ENCODE results near the gene HNRNPUL2. TPM values are rescaled to one million over a fixed set of nuclear protein-coding genes. Genes with fewer than 3 reads are reported as not detected.

Gene HNRNPUL2
- polyA plus RNA-seq, 4 donors = 71.1 to 91.1 (median 84.8) TPM

DNA sequence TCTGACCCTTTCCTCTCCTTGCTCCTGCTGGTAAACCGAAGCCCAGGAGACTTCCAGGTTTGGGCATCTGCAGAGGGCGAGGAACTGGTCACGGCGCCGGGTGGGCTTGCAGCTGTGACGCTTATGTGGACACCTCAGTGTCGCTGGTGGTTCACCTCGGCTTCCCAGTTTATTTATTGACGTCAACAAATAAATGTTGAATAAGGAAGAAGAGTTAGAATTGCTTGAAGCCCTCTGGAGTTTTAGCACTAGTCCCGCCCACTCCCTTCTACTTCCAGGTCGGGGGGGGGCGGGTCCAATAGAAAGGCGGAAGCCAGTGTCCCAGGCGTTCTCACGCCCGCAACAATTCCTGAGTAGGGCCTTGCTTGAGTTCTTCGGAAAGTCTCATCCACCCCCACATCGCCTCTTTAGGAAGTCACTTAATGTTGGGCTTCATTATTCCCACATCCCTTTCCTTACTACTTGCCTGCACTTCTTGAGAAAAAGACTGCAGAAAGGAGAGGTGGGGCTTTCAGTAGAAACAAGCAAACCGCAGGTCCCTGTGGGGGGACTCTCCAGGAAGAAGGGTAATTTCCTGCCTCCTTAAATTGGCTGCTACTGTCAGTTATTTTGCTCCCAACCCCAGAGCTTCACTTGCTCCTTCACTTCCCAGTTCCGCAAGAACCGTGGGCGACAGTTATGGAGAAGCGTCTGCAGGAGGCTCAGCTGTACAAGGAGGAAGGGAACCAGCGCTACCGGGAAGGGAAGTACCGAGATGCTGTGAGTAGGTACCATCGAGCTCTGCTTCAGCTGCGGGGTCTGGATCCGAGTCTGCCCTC is 1.1 kb upstream of the HNRNPUL2 start, which contains the start of gene TTC9C:
TSS of gene TTC9C (plus strand) at position 316 of the 818 bp plus-strand sequence. CDS start at position 679, 363 bp downstream.
- peak in 2 of 4 donors; percentile 77 to 81 for DNase-seq (ENCODE audit: low read depth in 4 of 4, low spot score in 3 of 4)

DNA sequence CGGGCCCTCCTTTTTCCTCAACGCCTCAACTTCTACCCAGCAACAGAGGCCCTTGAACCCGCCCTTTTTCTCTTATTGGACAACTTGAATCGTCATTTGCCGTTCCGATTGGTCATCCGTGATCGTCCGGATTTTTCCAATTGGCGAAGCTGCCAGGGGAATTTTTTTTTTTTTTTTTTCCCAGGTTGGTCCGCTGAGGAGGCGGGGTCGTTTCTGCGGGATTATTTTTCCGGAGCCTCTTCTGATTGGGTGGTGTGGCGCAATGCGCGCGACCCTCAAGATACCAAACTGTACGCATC is 564 bp upstream of the HNRNPUL2 start:
- peak; percentile 97 to 99 (median 98) for DNase-seq (ENCODE audit: low read depth in 4 of 4, low spot score in 3 of 4)

GRCh38 chr11:62726915-62727164 is 417 bp downstream of the HNRNPUL2 start:
- no peak for DNase-seq (ENCODE audit: low read depth in 4 of 4, low spot score in 3 of 4)

DNA sequence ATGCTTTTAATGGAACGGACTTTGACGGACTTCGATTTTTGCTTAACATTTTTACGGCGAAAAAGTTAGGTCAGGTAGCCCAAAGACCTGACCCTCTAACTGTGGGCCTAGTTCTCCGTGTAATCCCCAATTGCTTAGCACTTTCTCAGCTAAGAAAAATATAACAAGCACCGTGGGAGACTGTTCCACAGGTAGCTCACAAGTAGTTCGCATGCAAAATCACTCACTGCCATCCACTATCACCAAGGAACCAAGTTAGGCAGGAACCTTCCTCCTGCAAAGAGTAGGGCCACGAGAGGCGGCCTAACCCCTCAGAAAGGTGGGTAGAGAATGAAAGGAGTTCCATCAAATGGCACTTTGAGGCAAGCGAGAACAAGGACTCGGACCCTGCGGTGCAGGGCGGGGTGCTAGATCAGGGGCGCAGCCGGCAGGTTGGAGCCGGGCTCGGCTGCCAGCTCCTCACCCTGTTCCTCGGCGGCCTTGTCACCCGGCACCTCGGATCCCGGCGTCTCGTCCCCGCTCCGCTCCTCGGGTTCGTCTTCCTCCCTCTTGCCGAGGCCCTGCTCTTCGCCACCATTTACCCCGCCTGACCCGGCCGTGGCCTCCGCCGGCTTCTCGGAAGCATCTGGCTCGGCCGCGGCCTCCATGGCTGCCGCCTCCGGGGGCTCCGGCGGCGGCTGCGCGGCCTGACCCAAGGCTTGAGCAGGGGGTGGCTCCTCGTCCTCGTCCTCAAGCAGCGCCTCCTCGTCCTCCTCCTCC is 922 bp downstream of the HNRNPUL2 start:
- DNase-seq (ENCODE audit: low read depth in 4 of 4, low spot score in 3 of 4) = no peak

GRCh38 chr11:62725646-62726045 is 1.6 kb downstream of the HNRNPUL2 start:
- DNase-seq (ENCODE audit: low read depth in 4 of 4, low spot score in 3 of 4) = no peak

DNA sequence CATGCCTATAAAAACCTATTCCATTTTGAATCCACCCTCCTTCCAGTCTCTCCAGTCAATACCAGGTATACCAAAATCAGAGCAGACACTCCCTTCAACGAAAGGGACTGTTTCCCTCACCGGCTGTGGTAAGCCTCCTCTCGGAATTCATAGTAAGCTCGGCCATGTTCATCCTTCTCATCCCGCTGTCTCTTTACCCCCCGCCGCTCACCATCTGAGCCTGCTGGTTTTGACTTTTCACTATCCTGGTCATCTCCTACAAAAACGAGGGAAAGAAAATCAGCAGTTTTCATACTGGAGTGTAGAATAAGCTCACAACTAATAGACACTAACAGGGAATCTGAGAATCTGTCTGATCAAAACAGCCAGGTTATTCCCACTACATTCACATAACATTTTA is 3.1 kb downstream of the HNRNPUL2 start:
- DNase-seq (ENCODE audit: low read depth in 4 of 4, low spot score in 3 of 4) = no peak

- DNase-seq (ENCODE audit: low read depth in 4 of 4, low spot score in 3 of 4) = no peak
Observed at GRCh38 chr11:62721994-62722393, 5.3 kb downstream of the HNRNPUL2 start.

DNA sequence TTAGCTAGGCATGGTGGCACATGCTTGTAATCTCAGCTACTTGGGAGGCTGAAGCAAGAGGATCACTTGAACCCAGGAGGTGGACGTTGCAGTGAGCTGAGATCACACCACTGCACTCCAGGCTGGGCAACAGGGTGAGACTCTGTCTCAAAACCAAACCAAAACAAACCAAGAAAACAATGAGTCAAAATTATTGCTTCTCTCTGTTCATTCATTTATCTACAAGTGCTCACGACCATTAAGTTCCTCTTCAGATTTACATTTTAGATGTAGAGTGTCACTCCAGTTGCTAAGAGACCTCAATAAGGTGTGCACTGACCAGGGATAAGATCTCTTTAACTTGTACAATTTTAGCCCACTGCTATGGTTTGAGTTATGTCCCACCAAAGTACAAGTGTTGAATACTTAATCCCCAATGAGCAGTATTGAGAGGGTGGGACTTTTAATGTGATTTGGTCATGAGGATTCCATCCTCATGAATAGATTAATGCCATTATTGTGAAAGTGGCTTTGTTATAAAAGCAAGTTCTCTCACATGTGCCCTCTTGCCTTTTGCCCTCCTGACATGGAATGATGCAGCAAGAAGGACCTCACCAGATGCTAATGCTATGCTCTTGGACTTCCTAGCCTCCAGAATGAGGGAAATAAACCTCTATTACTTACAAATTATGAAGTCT is 7.8 kb downstream of the HNRNPUL2 start:
- no peak for DNase-seq (ENCODE audit: low read depth in 4 of 4, low spot score in 3 of 4)

GRCh38 chr11:62716816-62717215 is 10.4 kb downstream of the HNRNPUL2 start:
- no peak for DNase-seq (ENCODE audit: low read depth in 4 of 4, low spot score in 3 of 4)

DNA sequence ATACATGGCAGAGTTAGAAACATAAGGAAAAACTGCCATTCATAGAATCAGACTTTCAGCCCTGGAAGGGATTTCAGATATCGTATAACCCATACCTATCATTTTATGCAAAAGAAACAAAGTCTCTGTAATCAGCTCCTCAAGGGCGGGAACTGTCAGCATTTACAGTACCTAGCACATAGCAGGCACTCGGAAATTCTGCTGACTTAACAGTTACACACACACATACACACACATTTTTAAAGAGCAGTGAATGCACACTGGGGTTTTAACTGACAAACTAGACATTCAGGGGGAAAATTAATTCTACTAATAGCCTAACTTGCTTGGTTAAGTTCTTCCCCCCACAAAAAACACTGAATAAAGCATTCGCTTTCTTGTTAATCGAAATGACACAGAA is 11.1 kb downstream of the HNRNPUL2 start:
- DNase-seq (ENCODE audit: low read depth in 4 of 4, low spot score in 3 of 4) = no peak

- DNase-seq (ENCODE audit: low read depth in 4 of 4, low spot score in 3 of 4) = no peak
Observed at GRCh38 chr11:62715150-62716130, 11.8 kb downstream of the HNRNPUL2 start.

GRCh38 chr11:62713343-62713742 is 13.9 kb downstream of the HNRNPUL2 start:
- no peak for DNase-seq (ENCODE audit: low read depth in 4 of 4, low spot score in 3 of 4)

- DNase-seq (ENCODE audit: low read depth in 4 of 4, low spot score in 3 of 4) = no peak
Observed at GRCh38 chr11:62712861-62713260, 14.4 kb downstream of the HNRNPUL2 start.

DNA sequence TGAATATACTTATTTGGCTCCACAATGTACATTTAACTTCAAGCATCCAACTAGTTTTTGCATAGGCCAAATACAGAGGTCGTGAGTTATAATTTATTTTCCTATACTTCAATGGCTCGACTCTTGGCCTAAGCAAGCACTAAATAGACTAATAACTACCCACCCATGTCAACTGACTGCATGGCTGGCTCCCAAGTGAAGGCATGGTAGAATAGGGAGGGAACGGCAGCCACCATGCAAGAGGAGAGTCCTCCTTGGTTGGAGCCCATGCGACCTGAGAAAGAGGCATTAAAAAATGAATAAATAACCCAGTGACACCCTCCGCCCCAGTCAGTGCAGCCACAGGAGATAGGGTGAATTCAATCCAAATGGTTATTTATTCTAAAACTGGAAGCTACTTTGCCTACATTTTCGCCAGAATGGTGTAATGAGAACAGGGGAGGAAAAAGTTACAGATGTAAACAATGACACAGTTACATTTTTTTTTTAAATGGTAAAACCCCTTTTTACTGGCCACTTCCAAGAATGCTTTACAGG is 14.9 kb downstream of the HNRNPUL2 start:
- DNase-seq (ENCODE audit: low read depth in 4 of 4, low spot score in 3 of 4) = no peak

DNA sequence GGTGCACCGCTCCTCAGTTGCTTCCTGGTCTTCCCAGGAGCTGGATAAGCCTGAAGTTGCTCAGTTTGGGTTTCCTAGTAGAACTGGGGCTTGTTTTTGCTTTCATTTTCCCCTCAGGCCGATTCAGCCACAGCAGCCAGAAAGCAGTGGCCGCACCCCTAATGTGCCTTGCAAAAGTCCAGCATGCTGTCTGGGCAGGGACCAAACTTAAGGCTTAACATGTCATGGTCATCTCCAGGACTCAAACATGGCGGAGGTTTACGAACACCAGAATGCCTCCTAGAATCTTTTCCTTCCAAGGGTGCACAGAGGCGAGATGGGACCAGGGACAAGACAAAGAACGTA is 17.3 kb downstream of the HNRNPUL2 start:
- no peak for DNase-seq (ENCODE audit: low read depth in 4 of 4, low spot score in 3 of 4)

DNA sequence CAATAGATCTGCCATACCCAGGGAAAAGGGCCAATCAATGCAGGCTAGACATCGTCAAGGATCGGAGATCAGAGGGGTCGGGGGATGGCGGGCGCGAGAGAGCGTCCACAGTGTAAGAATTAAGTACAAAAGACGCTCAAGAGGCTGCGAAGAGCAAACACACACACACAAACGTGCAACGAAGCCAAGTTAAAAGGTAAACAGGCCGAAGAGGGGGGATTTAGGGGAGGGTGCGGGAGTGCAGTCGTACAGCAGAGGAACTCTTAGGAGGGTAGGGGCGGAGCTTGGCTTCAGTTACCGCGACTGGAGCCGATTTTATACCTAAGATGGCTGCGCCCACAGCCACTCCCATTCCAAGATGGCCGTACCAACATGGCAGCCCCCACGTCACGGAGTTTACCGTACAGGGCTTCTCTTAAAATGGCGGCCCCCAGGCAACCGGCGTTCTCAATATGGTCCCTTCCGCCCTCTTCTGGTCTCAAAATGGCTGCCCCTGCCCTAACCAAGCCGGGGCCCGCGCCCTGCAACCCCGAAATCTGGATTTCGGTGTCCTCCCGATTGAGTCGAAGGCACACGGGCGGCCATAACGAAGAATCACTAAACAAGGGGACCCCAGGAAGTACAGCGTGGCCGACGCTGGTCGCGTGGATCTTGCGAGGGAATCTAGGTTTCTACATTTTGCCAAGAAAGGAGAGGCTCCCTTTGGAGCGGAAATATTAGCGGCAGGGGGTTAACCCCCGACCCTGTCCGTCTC is 17.8 kb downstream of the HNRNPUL2 start:
- peak; percentile 94 to 98 (median 96) for DNase-seq (ENCODE audit: low read depth in 4 of 4, low spot score in 3 of 4)

DNA sequence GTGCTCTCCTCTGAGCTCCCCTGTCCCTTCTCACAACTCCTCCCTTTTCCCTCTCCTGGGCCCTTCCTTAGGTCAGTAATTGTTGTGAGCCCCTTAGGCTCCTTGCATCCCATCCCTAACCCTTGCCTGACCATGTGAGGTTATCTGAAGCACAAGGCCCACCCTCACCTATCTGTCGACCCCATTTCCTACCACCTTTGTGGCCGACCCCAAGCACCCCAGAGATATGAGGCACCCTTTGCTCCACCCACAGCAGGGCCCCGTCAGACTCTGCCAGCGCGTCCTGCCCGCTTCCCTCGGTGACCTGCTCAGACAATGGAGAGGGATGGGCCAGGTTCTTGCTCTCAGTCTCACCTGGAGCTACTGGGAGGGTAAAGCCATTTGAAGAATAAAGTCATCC is 18.5 kb downstream of the HNRNPUL2 start:
- DNase-seq (ENCODE audit: low read depth in 4 of 4, low spot score in 3 of 4) = no peak

DNA sequence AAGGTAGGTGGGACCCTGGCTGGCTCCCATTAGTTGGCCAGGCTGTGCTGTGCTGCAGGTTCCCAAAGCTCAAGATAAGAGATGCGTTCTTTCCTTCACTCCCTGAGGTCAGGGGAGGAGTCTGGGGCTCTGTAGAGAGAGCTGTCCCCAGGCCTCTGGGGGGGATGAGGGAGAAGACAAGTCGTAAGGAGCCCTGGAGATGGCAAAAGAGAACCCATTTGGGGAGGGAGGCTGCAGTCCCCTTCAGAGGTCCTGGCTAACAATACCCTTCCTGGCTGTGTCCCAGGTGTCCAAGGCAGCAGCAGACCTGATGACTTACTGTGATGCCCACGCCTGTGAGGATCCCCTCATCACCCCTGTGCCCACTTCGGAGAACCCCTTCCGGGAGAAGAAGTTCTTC is 18.9 kb downstream of the HNRNPUL2 start:
- no peak for DNase-seq (ENCODE audit: low read depth in 4 of 4, low spot score in 3 of 4)

DNA sequence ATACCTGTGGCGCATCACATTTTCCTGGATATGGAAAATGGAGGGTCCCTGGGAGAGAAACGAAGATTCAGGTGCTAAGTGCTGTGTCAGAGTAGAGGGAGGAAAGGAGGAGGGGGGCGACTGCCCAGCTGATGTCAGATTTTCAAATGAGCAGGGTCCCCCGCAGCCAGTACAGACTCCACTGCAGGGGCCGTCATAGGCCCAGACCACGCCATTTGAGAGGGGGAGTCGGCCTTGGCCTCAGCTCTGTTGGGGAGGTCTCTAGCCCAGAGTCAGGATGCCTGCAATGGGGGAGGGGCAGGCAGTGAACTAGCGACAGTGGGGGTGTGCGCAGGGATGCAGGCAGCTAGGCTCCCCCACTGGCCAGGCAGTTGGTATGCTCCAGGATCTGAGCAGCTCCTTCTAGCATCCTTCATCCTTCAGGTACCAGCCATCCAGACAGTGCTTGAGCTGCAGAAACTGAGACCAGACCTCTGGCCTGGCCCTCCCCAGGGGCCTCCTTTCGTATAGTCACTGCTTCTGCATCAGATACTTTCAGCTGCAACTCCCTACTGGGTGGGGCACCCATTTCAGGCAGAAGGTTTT is 19.9 kb downstream of the HNRNPUL2 start, which contains the start of the genes BSCL2 and GNG3:
TSS of gene BSCL2 (minus strand) at position 148 of the 585 bp plus-strand sequence. CDS start 229 bp downstream, outside the sequence.
TSS of gene GNG3 (plus strand) at position 400 of the 585 bp plus-strand sequence. CDS start 620 bp downstream, outside the sequence.
- DNase-seq (ENCODE audit: low read depth in 4 of 4, low spot score in 3 of 4) = peak in 2 of 4 donors; percentile 65 to 70
